ENCODE results near the gene SLITRK3.
A peak's percentile ranks its signal among the peaks of the same experiment; 100 is the strongest.
"Not testable (repeated sequence)": the region's sequence is repeated elsewhere in the genome, so short reads cannot be mapped to it uniquely, and the experiment has no call there.

Gene SLITRK3

DNA sequence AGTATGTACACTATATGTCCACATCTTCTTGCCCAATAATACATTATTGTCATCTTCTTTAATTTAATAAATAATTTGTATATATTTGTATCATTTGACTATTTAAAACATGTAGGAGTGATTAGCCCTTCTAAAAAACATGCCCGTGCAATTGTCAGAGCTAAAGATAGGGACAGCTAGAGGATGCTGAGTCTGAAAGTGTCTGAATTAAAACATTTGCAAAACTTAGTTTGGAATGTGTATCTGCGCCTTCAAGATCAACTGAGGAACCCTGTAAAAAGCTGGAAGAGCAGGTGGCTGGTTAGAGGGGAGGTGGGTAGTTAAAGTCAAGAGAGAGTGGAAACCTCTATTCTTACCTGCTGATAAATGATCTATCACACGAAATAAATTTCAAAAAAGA is 4.7 kb downstream of the SLITRK3 start:
- DNase-seq (ENCODE audit: low read depth in 3 of 3), result no peak

DNA sequence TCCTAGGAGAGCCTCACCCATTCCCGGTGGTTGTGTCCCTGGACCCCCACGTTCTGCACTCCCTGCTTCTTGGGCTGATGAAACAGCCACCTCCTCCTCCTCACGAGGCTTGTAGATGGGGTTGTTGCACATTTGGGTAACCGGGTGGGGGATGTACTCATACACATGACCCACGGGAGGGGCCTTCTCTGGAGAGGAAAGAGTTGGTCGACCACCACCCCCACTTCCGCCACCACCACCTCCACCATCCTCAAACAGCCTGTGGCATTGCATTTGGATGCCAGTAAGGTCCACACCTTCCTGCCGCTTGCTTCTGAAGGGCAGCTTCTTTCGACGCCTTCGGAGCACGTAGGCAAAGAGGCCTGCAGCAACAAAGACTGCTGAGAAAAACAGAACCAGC is 7.7 kb downstream of the SLITRK3 start:
- DNase-seq (ENCODE audit: low read depth in 3 of 3), result no peak

DNA sequence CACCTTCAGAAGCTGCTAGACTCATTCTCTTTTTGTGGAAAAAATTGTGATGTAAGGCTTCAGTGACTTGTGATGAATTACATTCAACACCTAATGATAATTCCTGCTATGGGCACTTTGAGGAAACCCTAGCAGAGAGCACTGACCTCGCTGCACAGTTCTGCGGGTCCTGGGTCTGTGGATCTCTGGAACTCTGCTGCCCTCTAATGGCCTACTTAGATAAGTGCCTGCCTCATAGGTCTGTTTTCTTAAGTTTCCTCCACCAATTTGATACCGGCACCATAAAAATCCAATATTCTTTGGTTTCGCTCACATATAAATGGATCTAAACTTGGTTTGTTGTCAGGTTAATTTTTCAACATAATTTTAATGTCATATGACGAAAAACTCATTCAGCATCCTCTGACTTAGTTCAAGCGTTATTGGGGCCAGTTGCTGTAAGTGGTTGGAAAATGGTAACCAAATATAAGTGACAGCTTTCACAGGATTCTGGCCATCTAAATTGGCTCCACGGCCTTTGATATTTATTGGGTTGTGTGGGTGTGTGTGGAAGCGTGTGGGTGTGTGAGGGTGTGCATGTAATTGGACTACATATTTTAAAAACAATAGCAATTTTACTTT is 10.4 kb downstream of the SLITRK3 start:
- peak in 1 of 3 donors; percentile 31 for DNase-seq (ENCODE audit: low read depth in 3 of 3)

DNA sequence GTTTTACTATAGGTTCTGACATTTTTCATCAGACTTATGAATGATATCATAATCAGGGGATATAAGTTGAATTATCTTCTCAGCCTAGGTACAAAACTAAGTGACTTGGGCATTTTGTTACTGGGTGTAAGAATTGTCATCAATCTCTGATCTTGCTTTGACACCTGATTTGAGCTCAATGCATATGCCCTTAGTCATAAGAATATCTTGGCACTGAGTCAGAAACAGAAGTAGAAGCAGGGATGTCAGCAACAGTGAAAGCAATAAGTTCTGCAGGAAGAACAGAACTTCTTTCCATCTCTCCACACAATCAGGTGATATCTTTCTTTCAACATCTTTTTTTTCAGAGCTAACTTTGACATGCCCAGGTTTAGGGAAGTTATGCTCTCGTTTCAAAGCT is 14.6 kb downstream of the SLITRK3 start:
- DNase-seq (ENCODE audit: low read depth in 3 of 3), result no peak

DNA sequence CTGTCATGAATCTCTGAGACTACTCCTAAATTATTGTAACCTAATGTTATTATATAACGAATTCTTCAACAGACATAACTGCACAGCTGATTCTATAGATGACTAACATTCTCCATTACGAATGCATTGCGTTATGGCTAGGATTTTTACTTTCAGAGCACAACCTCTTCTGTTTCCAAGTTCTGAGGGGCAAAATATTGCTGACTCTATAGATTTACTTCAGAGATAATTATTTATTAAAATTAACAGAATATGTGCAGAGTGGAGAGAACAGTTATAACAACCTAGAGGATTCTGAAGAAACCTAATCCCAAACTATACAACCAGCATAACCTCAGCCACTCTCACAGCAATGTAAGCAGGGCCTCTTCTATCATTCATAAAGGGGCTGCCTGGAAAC is 25.9 kb downstream of the SLITRK3 start:
- DNase-seq (ENCODE audit: low read depth in 3 of 3), result no peak

DNA sequence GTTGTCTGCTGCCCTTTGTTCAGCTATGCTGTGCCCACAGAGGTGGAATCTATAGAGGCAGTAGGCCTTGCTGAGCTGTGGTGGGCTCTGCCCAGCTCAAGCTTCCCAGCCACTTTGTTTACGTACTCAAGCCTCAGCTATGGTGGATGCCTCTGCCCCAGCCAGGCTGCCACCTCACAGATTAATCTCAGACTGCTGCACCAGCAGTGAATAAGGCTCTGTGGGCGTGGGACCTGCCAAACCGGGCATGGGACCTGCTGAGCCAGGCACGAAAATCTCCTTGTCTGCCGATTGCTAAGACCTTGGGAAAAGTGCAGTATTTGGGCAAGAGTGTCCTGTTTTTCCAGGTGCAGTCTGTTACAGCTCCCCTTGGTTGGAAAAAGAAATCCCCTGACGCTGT is 26.8 kb downstream of the SLITRK3 start:
- no peak for DNase-seq (ENCODE audit: low read depth in 3 of 3)

DNA sequence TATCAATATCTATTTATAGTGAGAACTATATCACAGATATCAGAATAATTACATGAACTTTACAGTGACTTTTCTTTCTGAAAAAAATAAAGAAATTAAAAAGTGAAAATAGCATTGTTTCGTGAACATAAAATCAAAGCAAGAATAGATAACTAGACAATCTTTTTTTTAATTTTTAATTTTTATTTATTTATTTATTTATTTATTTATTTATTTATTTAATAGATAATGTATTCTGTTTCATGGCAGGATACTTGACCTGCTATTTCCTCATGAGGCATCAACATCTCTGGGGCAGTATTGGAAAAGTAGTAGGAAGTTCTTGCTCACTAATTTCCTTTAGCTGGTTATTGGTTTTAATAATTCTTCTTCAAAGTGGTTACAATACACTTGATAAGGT is 33.3 kb downstream of the SLITRK3 start:
- no peak for DNase-seq (ENCODE audit: low read depth in 3 of 3)

DNA sequence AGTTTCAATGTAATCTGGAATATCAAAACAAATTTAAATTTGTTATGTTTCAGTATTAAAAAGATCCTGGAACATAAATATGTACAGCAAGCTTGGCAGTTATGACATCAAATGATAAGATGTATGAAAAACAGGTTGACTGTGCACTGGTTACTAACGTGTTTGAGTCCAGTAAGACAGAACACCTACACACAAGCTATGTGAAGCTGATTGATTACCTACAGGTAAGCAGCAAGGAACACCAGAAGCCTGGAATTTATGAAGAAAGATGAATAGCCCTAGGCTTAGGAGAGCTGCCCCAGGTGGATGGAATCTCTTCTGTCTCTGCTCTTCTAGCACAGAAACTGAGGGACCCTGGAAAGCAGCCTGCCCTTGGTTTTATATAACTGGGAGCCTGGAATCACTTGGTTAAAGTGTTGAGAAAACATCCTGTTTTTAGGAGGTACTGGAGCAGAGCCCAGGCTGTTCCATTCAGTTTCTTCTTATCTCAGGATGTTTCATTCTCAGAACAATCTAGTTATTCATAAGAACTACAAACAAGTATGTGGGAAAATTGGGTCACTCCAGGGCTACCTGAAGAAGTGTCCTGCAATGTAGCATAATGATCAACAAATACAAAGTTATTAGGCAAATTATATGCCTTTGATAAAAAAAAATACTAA is 36.3 kb downstream of the SLITRK3 start:
- DNase-seq (ENCODE audit: low read depth in 3 of 3), result no peak

DNA sequence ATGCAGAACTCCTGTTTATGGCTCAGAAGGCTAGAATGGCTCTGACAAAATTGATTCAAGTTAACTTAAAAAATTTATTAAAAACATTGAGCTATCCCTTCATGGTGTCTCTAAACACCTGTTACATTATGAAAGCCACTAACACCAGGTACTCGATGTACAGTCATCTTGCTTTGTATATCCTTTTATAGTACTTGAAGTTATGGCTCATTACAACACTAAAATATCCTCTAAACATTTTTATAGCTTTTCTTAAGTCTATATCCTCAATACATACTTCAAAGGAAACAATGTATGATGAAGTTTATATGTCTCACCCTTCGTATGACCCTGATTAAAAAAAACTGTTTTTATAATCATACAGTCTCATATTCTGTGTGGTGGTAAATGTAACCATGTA is 38.2 kb downstream of the SLITRK3 start:
- DNase-seq (ENCODE audit: low read depth in 3 of 3), result no peak

DNA sequence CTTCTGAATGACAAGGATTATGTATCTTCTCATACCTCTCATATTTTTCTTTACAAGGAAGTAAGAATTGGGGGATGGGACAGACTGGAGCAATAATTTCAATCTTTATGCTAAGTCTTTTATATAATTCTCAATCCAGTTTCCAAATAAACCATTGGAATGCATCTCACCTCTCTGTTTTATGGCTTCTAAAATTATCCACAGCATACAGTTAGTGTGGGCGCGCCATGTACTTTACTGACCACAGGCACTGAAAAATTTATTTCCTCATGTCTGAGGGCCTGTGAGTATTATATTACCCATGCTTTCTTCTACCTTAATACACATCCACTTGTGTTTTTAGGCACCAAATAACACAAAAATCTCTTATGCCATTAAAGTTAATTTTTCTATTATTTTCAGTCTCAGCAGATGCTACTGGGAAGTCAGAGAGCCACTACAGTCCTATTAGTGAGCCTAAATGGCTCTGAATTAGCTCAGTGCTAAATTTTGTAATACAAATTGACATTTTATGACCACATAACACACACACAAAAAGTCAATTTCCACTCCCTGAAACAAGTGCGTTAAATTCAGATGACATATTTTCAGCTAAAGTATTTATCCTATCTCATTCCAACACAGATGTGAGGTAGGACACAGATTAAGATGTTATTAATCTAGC is 39.3 kb downstream of the SLITRK3 start:
- no peak for DNase-seq (ENCODE audit: low read depth in 3 of 3)

DNA sequence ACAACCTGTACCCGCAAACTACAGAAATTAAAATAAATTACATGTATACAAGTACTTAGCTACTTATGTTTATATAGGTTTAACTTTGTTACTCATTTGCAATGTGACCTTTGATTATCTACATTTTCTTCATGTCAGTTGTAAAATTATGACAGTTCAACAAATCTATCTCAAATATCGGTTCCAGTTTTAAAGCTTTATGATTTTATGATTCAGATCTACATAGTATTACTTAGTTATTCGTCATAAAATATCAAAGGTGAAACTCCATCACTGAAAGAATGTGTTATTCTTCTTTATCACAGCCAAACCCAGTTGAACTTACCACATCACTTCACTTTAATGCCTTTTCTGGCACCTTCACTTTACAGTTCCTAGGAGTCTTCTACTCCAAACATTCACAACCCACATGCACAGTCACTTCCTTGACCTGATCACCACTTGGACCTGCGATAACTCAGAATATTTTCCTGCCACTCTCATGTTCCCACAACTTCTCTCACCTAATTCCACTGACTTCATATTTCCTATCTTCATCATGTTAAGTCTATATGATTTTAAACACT is 47.2 kb downstream of the SLITRK3 start:
- DNase-seq (ENCODE audit: low read depth in 3 of 3), result no peak

DNA sequence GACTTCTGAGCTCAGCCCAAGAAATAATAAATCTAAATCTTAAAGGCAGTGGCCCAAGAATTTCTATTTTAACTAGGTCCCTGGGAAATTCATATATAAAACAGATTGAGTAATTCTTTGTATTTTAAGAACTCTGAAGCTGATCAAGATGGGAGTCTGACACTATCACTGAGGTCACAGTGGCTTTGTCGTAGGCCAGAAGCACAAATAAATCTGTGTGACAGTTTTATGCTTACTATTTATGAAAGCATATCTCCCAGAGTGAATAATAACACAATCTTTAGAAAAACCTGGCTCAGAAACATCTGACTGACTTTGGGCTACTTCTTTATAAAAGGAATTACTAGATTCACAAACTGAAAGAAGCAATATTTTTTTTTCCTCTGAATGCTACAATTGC is 51.9 kb downstream of the SLITRK3 start:
- DNase-seq (ENCODE audit: low read depth in 3 of 3), result no peak

DNA sequence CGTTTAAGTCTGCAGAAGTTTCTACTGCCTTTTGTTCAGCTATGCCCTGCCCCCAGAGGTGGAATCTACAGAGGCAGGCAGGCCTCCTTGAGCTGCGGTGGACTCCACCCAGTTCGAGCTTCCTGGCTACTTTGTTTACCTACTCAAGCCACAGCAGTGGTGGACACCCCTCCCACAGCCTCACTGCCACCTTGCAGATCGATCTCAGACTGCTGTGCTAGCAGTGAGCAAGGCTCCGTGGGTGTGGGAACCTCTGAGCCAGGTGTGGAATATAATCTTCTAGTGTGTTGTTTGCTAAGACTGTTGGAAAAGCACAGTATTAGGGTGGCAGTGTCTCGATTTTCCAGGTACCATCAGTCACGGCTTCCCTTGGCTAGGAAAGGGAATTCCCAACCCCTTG is 56.3 kb downstream of the SLITRK3 start:
- not testable (repeated sequence) for DNase-seq (ENCODE audit: low read depth in 3 of 3)

All from stimulated activated CD4-positive, alpha-beta T cell treated with anti-CD3 and anti-CD28 coated beads, TNF-alpha, amount 100 ng/mL, for 48 hours (primary cell).